ENCODE data around the gene CHODL. TPM values are rescaled to one million over a fixed set of nuclear protein-coding genes. Genes with fewer than 3 reads are reported as not detected.

The CHODL gene
- total RNA-seq, 3 donors from 2014 or later (not counting 1 experiment from before 2014, with no cell fraction given) = 0.14 to 0.70 TPM; not detected in 1

DNA sequence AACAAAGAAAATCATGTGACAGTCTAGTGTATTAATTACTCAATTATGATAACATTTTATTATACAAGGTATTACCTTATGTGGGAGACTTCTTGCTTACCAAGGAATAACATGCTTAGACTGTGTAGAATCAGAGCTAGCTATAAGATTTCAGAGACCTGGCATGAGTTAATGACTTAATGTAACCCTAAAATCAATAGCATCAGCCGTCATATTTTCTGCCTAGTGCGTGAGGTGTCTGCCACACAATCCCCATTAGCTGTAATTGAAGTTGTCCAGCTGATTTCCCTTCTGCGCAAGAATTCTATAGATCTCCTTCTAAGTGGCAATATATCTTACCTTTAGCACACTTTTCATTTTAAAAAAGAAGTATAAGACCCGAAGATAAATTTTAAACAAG, 28.8 kb downstream of the CHODL start:
- Mint-ChIP-seq H3K4me3 (no peak overlapping the region), H3K4me1 (no peaks in the 10 kb centered on the region), H3K9me3 (no peaks in the 10 kb centered on the region), H3K27me3 (ENCODE audit: low read depth in 2 of 2) (no peaks in the 10 kb centered on the region), H3K36me3 (no peaks in the 10 kb centered on the region), H3K27ac (no peak overlapping the region)
- no peak for DNase-seq
- no peak for TF ChIP-seq CTCF (IDR thresholded peaks at IDR 0.05)
- no peaks in the 10 kb centered on the region for H3K36me3 ChIP-seq (ENCODE audit: control insufficient read depth, insufficient read depth, low read length)
- no peak overlapping the region for H3K4me3 ChIP-seq (ENCODE audit: low read length)
- ATAC-seq = no peak
- 96% methylated on average over 3 of the region's 4 CpGs for WGBS (ENCODE audit: insufficient coverage)
- no peaks in the 10 kb centered on the region for H3K9me3 ChIP-seq (ENCODE audit: control insufficient read depth, insufficient read depth, low read length)
- intact Hi-C loops (cut with micrococcal nuclease) = no loop called here
- no peaks in the 10 kb centered on the region for H3K27me3 ChIP-seq (ENCODE audit: control insufficient read depth, insufficient read depth, low read length)
- H3K4me1 ChIP-seq (ENCODE audit: control insufficient read depth, insufficient read depth, low read length) = no peaks in the 10 kb centered on the region
- no peak overlapping the region for H3K27ac ChIP-seq (ENCODE audit: low read length)

- Mint-ChIP-seq H3K4me1 (no peaks in the 10 kb centered on the region), H3K27ac (no peak overlapping the region), H3K36me3 (no peaks in the 10 kb centered on the region), H3K4me3 (no peak overlapping the region), H3K27me3 (ENCODE audit: low read depth in 2 of 2) (no peaks in the 10 kb centered on the region), H3K9me3 (no peaks in the 10 kb centered on the region)
- intact Hi-C loops (cut with micrococcal nuclease) = no loop called here
- H3K27me3 ChIP-seq (ENCODE audit: control insufficient read depth, insufficient read depth, low read length) = no peaks in the 10 kb centered on the region
- DNase-seq = no peak
- H3K4me1 ChIP-seq (ENCODE audit: control insufficient read depth, insufficient read depth, low read length) = no peaks in the 10 kb centered on the region
- no peaks in the 10 kb centered on the region for H3K9me3 ChIP-seq (ENCODE audit: control insufficient read depth, insufficient read depth, low read length)
- WGBS (ENCODE audit: insufficient coverage) = 64% methylated on average over 3 of the region's 5 CpGs
- no peak overlapping the region for H3K4me3 ChIP-seq (ENCODE audit: low read length)
- H3K27ac ChIP-seq (ENCODE audit: low read length) = no peak overlapping the region
- H3K36me3 ChIP-seq (ENCODE audit: control insufficient read depth, insufficient read depth, low read length) = no peaks in the 10 kb centered on the region
- ATAC-seq = no peak
- TF ChIP-seq CTCF (IDR thresholded peaks at IDR 0.05) = no peak
These were observed 29.7 kb downstream of the CHODL start for GRCh38 chr21:18274370-18274769.

- H3K27ac ChIP-seq (ENCODE audit: low read length) = no peak overlapping the region
- ATAC-seq (no peak), DNase-seq (no peak)
- 79% methylated on average over 3 of the region's 3 CpGs for WGBS (ENCODE audit: insufficient coverage)
- no peaks in the 10 kb centered on the region for H3K27me3 ChIP-seq (ENCODE audit: control insufficient read depth, insufficient read depth, low read length)
- H3K4me3 ChIP-seq (ENCODE audit: low read length) = no peak overlapping the region
- Mint-ChIP-seq H3K27me3 (ENCODE audit: low read depth in 2 of 2) (no peaks in the 10 kb centered on the region), H3K27ac (no peak overlapping the region), H3K36me3 (no peaks in the 10 kb centered on the region), H3K4me3 (no peak overlapping the region), H3K4me1 (no peaks in the 10 kb centered on the region), H3K9me3 (peaks cover 0 to 2% of the 10 kb centered on the region in 2 donors)
- no peaks in the 10 kb centered on the region for H3K36me3 ChIP-seq (ENCODE audit: control insufficient read depth, insufficient read depth, low read length)
- H3K9me3 ChIP-seq (ENCODE audit: control insufficient read depth, insufficient read depth, low read length) = no peaks in the 10 kb centered on the region
- TF ChIP-seq CTCF (IDR thresholded peaks at IDR 0.05) = no peak
- intact Hi-C loops (cut with micrococcal nuclease) = no loop called here
- no peaks in the 10 kb centered on the region for H3K4me1 ChIP-seq (ENCODE audit: control insufficient read depth, insufficient read depth, low read length)
These were observed 31.1 kb downstream of the CHODL start for GRCh38 chr21:18275781-18276180.

GRCh38 chr21:18285379-18285778, 40.7 kb downstream of the CHODL start:
- no peaks in the 10 kb centered on the region for H3K4me1 ChIP-seq (ENCODE audit: control insufficient read depth, insufficient read depth, low read length)

More at GRCh38 chr21:18285379-18285778, 40.7 kb downstream of the CHODL start:
- no peak for ATAC-seq
- Mint-ChIP-seq H3K36me3 (no peaks in the 10 kb centered on the region), H3K4me1 (no peaks in the 10 kb centered on the region), H3K27ac (no peak overlapping the region), H3K4me3 (no peak overlapping the region), H3K27me3 (ENCODE audit: low read depth in 2 of 2) (peaks cover 0 to 10% of the 10 kb centered on the region in 2 donors), H3K9me3 (peaks cover 0 to 2% of the 10 kb centered on the region in 2 donors)
- Histone ChIP-seq H3K9me3 (ENCODE audit: control insufficient read depth, insufficient read depth, low read length) (no peaks in the 10 kb centered on the region), H3K36me3 (ENCODE audit: control insufficient read depth, insufficient read depth, low read length) (no peaks in the 10 kb centered on the region), H3K4me3 (ENCODE audit: low read length) (no peak overlapping the region), H3K27me3 (ENCODE audit: control insufficient read depth, insufficient read depth, low read length) (no peaks in the 10 kb centered on the region), H3K27ac (ENCODE audit: low read length) (no peak overlapping the region)
- intact Hi-C loops (cut with micrococcal nuclease) = no loop called here
- DNase-seq = no peak
- TF ChIP-seq CTCF (IDR thresholded peaks at IDR 0.05) = no peak
- WGBS (ENCODE audit: insufficient coverage) = 88% methylated on average over 3 of the region's 4 CpGs
